ENCODE data around the gene SYNJ1.

GRCh38 chr21:32776743-32777142 lies 48.9 kb upstream of the SYNJ1 start:
- TF ChIP-seq ATF6 (CRISPR knock-in tag; IDR thresholded peaks at IDR 0.05) (no peak), FOXJ3 (CRISPR knock-in tag; IDR thresholded peaks at IDR 0.05; ENCODE audit: borderline replicate concordance) (no peak), ESRRA (CRISPR knock-in tag; IDR thresholded peaks at IDR 0.05; ENCODE audit: borderline replicate concordance) (no peak)
